Skeletal muscle satellite cell (primary cell): Measurements from ENCODE around the gene FADS1.

Source experiments
- H3K27me3 ChIP-seq: 2 replicates; pipeline ENCODE4 v1.7.0; 2013; ENCODE audit warnings: low read length; ENCODE audit not compliant: control insufficient read depth, insufficient read depth
- H3K36me3 ChIP-seq: 2 replicates; pipeline ENCODE4 v1.7.0; 2013; ENCODE audit warnings: mild to moderate bottlenecking, control low read depth, low read length; ENCODE audit not compliant: insufficient read depth
- H3K4me1 ChIP-seq: 2 replicates; pipeline ENCODE4 v1.7.0; 2013; ENCODE audit warnings: low read length; ENCODE audit not compliant: control insufficient read depth, insufficient read depth
- H3K4me2 ChIP-seq: 2 replicates; pipeline ENCODE4 v1.7.0; 2013; ENCODE audit warnings: mild to moderate bottlenecking, low read length
- H3K4me3 ChIP-seq: 2 replicates; pipeline ENCODE4 v1.7.0; 2013; ENCODE audit warnings: low read length
- H3K9ac ChIP-seq: 2 replicates; pipeline ENCODE4 v1.7.0; 2013; ENCODE audit warnings: mild to moderate bottlenecking, low read depth, low read length, moderate library complexity
- H3K9me3 ChIP-seq: replicated peaks from 2 replicates; pipeline ENCODE4 v1.7.0; 2013; ENCODE audit warnings: mild to moderate bottlenecking, control low read depth, low read length

The FADS1 gene

DNA sequence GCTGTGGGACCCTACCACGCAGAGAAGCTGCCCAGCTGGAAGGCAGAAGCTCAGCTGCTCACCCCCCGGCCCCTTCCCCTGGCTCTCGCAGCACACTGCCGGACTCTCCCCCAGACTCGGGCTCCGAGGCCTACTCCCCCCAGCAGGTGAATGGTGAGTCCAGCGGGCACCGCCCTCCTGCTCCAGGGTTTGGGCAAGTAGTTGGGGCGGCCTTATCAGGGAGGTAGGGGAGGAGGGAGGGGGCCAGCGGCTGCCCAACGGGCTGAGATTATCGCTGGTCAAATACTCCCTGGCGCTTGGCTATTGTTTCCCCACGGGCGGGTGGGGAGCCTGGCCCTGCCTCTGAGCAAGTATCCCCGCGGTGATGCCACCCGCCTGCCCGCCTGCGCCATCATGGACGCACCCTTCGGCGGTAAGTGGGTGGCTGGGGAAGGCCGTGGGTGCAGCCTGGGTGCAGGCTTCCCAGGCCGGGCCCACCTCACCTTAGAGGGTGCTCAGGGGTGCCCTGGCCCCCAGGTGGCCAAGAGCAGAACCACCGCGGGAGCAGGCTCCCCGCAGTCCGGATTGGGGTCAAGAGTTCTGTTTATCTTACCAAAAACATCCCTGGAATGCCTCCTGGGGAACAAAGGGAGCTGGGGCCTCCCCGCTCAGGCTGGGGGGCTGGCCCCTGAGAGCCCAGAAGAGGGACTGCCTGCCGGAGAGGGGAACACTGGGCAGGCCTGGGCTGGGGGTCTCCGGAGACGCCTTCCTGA lies 47.5 kb downstream of the FADS1 start:
- Histone ChIP-seq H3K27me3 (no peaks in the 10 kb centered on the region), H3K4me2 (no peak overlapping the region), H3K9ac (no peak overlapping the region), H3K4me1 (no peaks in the 10 kb centered on the region), H3K9me3 (no peaks in the 10 kb centered on the region), H3K36me3 (no peaks in the 10 kb centered on the region), H3K4me3 (no peak overlapping the region)

DNA sequence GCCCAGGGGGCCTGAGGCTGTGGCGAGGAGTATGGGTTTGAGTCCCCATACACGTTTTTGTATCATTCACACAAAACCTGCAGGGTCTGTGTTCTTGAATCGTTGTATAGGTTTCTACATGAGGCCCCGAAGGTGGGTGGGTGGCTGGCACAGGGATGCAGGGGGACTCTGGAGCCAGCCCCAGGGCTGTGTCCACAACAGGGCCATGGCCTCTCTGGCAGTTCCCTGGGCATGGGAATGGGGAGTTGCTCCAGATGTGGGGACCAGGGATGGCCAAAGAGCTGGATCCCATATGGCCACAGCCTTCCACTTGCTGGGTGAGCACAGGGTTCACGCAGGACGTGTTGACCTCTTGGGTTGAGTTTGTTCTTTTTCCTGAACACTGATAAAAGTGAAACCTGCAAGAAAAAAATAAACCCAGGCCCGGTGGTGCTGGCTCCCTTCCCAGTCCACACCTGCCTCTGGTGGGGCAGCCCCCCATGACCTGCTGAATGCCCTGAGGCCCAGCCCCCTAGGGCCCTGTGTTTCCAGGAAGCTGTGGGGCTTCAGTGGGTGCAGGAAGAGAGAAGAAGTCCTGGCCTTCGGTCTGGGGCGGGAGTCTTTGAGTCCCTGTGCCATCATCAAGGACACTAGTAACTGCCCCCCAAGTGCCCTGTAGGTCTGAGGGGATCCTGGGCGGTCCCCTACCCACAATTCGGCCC lies 48.3 kb downstream of the FADS1 start:
- H3K4me2 ChIP-seq: no peak overlapping the region
- H3K4me1 ChIP-seq: no peaks in the 10 kb centered on the region
- no peaks in the 10 kb centered on the region for H3K36me3 ChIP-seq
- H3K9ac ChIP-seq: no peak overlapping the region
- H3K9me3 ChIP-seq: no peaks in the 10 kb centered on the region
- H3K27me3 ChIP-seq: no peaks in the 10 kb centered on the region
- no peak overlapping the region for H3K4me3 ChIP-seq

DNA sequence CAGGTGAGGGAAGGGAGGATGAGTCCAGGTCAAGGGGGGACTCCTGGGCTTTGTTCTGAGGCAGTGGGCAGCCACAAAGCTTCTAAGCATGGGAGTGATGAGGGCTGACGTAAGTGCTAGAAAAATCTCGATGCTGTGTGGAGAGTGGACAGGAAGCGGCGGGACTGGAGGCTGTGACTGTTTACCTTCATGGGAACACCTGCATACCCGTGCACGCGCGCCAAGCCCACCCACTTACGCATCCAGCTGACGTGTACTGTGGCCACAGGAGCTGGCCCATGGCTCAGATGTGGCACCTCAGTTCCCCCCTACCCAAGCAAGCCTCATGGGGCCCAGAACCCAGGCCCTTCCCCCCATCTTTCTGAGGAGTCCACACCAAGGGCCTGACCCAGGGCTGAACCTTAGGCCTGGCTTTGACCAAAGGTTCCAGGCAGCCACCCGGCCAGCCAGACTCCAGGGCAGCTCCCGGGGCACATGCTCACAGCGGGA lies 50.4 kb downstream of the FADS1 start:
- Histone ChIP-seq H3K4me3 (no peak overlapping the region), H3K27me3 (peaks cover 14% of the 10 kb centered on the region), H3K9ac (no peak overlapping the region), H3K9me3 (no peaks in the 10 kb centered on the region), H3K4me2 (no peak overlapping the region), H3K4me1 (no peaks in the 10 kb centered on the region), H3K36me3 (no peaks in the 10 kb centered on the region)

DNA sequence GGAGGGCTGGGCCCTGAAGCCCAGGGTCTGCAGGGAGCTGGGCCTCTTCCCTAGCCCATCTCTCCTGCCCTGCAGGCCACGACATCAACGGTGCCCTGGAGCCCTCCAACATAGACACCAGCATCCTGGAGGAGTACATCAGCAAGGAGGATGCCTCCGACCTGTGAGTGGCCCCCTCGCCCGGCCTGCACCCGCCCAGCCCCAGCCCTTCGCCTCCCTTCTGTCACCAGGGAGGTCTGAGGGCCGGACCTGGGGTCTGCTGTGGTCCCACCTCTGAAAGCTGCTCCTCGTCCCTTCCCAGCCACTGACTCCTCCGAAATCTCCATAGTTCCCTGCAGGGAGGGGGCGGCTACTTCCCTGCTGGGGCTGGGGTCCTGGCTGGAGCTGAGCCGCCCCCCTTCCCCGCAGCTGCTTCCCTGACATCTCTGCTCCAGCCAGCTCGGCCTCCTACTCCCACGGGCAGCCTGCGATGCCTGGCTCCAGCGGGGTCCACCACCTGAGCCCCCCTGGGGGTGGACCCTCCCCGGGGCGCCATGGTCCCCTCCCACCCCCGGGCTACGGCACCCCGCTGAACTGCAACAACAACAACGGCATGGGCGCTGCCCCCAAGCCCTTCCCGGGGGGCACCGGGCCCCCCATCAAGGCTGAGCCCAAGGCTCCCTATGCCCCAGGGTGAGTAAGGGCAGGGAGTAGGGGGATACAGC lies 51.1 kb downstream of the FADS1 start:
- Histone ChIP-seq H3K27me3 (peaks cover 14% of the 10 kb centered on the region), H3K9ac (no peak overlapping the region), H3K4me2 (no peak overlapping the region), H3K36me3 (no peaks in the 10 kb centered on the region), H3K9me3 (no peaks in the 10 kb centered on the region), H3K4me1 (no peaks in the 10 kb centered on the region), H3K4me3 (no peak overlapping the region)

DNA sequence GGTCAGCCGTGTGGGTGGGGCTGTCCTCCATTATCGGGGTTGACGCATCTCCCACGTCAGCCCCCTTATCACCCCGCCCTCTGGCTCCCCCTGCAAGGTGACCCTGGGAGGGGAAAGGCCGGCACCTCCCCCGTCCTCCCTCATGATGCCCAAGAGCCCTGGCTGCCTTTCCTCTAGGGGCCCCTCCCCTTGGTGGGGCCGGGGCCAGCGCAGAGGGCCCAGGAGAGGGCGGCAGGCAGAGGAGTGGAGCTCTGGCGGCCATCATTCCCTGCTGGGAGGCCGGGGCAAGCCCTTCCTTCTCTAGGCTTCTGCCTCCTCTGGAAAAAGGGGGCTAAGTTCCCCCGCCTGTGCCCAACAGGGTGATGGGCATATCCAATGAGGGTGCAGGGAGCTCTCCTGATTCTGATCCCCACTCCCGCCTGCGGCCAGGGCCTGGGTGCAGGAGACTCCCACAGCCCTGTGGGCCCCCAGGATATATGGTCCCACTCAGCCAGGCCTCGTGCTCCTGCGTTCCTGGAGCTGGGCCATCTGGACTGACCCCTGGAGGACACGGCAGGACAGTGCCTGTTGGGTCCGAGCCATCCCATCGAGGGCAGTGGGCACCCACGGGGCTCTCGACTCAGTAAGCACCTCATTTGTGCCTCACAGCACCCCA lies 52.1 kb downstream of the FADS1 start:
- Histone ChIP-seq H3K4me2 (no peak overlapping the region), H3K9me3 (no peaks in the 10 kb centered on the region), H3K4me3 (no peak overlapping the region), H3K27me3 (peaks cover 14% of the 10 kb centered on the region), H3K9ac (no peak overlapping the region), H3K4me1 (no peaks in the 10 kb centered on the region), H3K36me3 (no peaks in the 10 kb centered on the region)

DNA sequence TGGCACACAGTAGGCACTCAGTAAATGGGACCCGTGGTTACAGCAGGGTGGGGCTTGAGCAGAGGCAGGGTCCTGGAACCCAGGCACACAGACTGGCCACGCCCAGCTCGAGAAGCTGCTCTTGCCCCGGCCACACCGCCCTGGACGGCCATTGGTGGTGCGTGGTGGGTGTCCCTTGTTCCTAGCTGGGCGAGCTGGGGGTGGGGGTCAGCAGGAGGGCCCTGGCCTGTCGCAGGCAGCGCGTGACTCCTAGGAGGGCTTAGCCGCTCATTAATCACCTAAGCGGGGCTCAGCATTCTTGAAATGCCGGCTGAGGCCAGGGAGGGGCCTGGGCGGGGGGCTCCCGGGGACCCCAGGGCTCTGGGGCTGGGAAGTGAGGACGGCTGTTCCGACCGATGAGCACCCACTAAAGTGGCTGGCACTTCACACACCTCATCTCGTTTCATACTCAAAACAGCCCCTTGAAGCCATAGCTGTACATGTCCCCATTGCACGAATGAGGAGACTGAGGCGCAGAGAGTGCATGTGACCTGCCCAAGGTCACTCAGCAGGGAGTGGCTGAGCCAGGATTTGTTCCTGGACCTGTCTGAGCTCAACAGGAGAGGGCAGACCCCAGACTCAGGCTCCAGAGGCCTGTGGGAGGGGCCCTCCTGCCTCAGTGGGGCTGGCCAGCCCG lies 52.7 kb downstream of the FADS1 start:
- Histone ChIP-seq H3K4me1 (no peaks in the 10 kb centered on the region), H3K4me3 (no peak overlapping the region), H3K9ac (no peak overlapping the region)

DNA sequence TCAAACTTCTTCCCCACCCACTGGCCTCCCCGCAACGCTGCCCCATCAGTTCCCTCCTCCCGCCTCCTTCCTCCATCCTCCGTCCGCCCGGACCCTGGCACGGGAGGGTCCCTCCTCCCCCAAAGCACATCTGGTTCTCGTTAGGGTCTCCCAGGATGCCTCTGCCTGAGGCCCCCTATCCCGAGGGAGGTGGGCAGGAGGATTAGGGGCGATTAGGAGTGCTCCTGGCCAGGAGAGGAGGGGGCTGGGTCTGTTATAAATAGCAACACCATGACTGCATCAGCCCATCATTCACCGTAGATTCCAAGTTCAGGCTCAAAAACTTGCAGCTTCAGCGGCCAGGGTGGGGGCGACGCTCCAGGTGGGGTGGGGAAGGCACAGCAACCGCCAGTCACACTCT lies 54.0 kb downstream of the FADS1 start:
- Histone ChIP-seq H3K4me2 (no peak overlapping the region), H3K9me3 (no peaks in the 10 kb centered on the region), H3K36me3 (no peaks in the 10 kb centered on the region), H3K4me1 (no peaks in the 10 kb centered on the region), H3K9ac (no peak overlapping the region), H3K4me3 (no peak overlapping the region), H3K27me3 (peaks cover 14% of the 10 kb centered on the region)

More for the DNA sequence above, 52.7 kb downstream of the FADS1 start:
- Histone ChIP-seq H3K27me3 (peaks cover 14% of the 10 kb centered on the region), H3K36me3 (no peaks in the 10 kb centered on the region), H3K9me3 (no peaks in the 10 kb centered on the region), H3K4me2 (no peak overlapping the region)

DNA sequence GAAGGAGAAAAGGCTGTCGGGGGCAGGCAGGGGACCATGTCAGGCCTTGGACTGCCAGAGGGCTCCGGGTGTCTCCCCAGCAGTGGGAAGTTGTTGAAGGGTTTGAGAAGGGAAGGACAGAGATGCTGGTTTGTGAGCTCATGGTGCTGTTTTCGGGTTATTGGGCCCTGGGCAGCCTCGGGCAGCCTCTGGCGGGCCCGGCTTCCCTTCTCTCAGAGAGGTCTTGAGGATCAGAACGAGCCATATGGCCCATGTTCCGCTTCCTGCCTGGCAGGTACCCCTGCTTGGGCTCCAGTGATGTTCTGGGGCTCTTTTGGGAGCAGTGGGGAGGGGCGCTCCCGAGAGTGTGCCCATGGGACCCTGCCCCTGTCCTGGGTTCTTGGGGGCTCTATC lies 54.6 kb downstream of the FADS1 start:
- H3K4me3 ChIP-seq: no peak overlapping the region
- no peak overlapping the region for H3K4me2 ChIP-seq
- H3K36me3 ChIP-seq: no peaks in the 10 kb centered on the region
- H3K4me1 ChIP-seq: no peaks in the 10 kb centered on the region
- no peak overlapping the region for H3K9ac ChIP-seq
- H3K9me3 ChIP-seq: no peaks in the 10 kb centered on the region
- H3K27me3 ChIP-seq: peaks cover 14% of the 10 kb centered on the region

DNA sequence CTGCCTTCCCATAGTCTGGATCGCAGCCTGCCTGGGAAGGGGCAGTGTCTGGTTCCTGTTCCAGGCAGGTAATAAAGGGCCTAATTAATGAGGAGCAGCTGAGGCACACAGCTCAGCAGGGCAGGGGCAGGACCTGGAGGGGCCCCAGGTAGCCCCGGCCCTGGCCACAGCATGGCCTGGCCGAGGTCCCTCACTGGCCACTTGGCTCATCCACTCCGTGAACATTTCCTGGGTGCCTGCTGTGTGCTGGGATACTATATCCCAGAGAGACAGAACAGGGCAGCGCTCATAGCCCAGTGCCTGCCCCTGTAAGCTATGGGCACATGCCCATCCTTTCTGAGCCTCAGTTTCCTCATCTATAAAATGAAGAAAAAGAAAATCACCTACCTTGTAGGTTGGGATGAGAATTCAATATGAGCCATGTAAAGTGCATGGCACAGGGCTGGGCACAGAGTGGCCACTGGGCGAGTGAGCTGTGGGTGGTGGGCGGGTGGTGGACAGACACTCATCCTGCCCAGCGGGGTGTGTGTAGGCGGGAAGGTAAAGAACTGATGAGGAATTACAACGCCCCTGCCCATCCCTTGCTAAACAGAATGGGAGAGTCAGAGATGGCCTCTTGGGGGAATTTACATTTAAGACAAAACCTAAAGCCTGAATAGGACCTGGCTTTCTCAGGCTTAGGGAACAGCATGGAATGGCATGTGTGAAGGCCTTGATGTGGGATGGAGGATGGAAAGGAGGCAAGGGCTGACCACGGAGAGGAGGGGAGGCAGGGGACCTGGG lies 55.2 kb downstream of the FADS1 start:
- H3K9ac ChIP-seq: no peak overlapping the region
- H3K4me3 ChIP-seq: no peak overlapping the region
- no peak overlapping the region for H3K4me2 ChIP-seq
- no peaks in the 10 kb centered on the region for H3K36me3 ChIP-seq
- peaks cover 14% of the 10 kb centered on the region for H3K27me3 ChIP-seq
- H3K4me1 ChIP-seq: peaks cover 2% of the 10 kb centered on the region
- H3K9me3 ChIP-seq: no peaks in the 10 kb centered on the region

DNA sequence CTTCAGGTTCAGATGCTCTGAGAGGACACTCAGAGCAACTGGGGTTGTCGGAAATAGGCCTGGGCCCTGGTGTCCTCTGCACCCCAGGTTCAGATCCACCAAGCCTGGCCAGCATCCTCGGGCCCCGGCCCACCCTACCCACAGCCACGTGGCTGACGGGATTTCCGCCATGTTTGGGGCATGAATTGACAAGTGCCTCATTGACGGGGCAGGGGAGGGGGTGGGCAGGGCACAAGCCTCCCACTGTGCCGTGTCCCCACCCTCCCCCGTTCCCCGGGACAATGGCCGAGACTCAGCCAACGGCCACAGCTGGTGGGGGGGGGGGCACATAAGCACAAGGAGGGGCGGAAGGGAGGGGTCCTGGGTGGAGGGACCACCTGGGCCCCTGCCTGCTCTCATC lies 55.9 kb downstream of the FADS1 start:
- no peaks in the 10 kb centered on the region for H3K9me3 ChIP-seq
- no peak overlapping the region for H3K4me2 ChIP-seq

More for the DNA sequence above, 55.9 kb downstream of the FADS1 start:
- Histone ChIP-seq H3K4me3 (no peak overlapping the region), H3K27me3 (peaks cover 14% of the 10 kb centered on the region), H3K36me3 (no peaks in the 10 kb centered on the region), H3K4me1 (peaks cover 8% of the 10 kb centered on the region), H3K9ac (no peak overlapping the region)
